Transverse colon (tissue), 4 donors: Measurements from ENCODE around the gene CDKAL1. TPM values are rescaled to one million over a fixed set of nuclear protein-coding genes. Genes with fewer than 3 reads are reported as not detected.

Experiments used
- DNase-seq: peaks from one replicate; pipeline ENCODE4 v3.0.0-alpha.2; 2019
- H3K27ac ChIP-seq, 4 donors: fragments of 200-600 bp; sonication (generic); 2 replicates each; pipeline ENCODE4 v1.5.1; 2016 to 2018; ENCODE audit warnings: inconsistent platforms in 4 of 4
- H3K27me3 ChIP-seq: fragments of 200-600 bp; sonication (generic); 2 replicates; pipeline ENCODE4 v1.5.1; 2017; ENCODE audit warnings: inconsistent platforms
- H3K36me3 ChIP-seq, 4 donors: fragments of 200-600 bp; sonication (generic); 2 replicates each; pipeline ENCODE4 v1.5.1; 2017 to 2019; ENCODE audit warnings: inconsistent platforms in 4 of 4
- H3K4me1 ChIP-seq, 4 donors: fragments of 200-600 bp; sonication (generic); 2 replicates each; pipeline ENCODE4 v1.5.1; 2017 to 2020; ENCODE audit warnings: inconsistent platforms in 4 of 4
- H3K4me3 ChIP-seq, 4 donors: fragments of 200-600 bp; sonication (generic); 1 replicate in 1 of 4; 2 replicates in 3 of 4; pipeline versions ENCODE4 v1.5.1 to v1.6.1; 2017 to 2019; ENCODE audit warnings: inconsistent platforms in 4 of 4
- H3K9me3 ChIP-seq, 2 donors: fragments of 200-600 bp; sonication (generic); 2 replicates each; pipeline ENCODE4 v1.5.1; 2017 to 2019; ENCODE audit warnings: inconsistent platforms in 2 of 2
- EP300 ChIP-seq: sonication (generic); formaldehyde crosslinking; IDR thresholded peaks from one replicate; pipeline ENCODE4 v1.6.1; 2017; ENCODE audit warnings: antibody characterized with exemption, low read depth
- POLR2A ChIP-seq: fragments of 450-650 bp; IDR thresholded peaks from one replicate; pipeline ENCODE4 v1.6.1; 2016; ENCODE audit warnings: antibody characterized with exemption, mild to moderate bottlenecking, moderate library complexity
- POLR2AphosphoS5 ChIP-seq, 3 donors: sonication (generic); formaldehyde crosslinking; IDR thresholded peaks; one replicate each; pipeline ENCODE4 v1.6.1; 2016; ENCODE audit warnings: antibody characterized with exemption in 3 of 3
- WGBS, 2 donors: methylation state at CpG; one replicate each; pipeline ENCODE4 v1.1.5; 2018; ENCODE audit warnings: low coverage in 1 of 2; 5-methylcytosine and 5-hydroxymethylcytosine counted together
- in situ Hi-C, 4 donors: fragments of 200-750 bp; cut with MboI; loops; one replicate each; pipeline versions ENCODE4 v1.15.0 to v1.15.1; 2017; ENCODE audit warnings: low sequenced_read_pairs in 3 of 4, low pct_ligation_motif_present in 1 of 4, low pct_unique_long_range_greater_than_20kb in 1 of 4
- intact Hi-C: fragments of 100-400 bp; cut with DNase I; formaldehyde crosslinking; loops from one replicate; pipeline ENCODE4 v1.15.1; 2023; ENCODE audit warnings: low total_unique reads
- total RNA-seq, 4 donors: library from RNA; depleted of rRNA; stranded (reverse); fragments of >200 nt; gene quantifications; one replicate each; pipeline ENCODE4 v1.1.0, GENCODE V29; 2016
- TF ChIP-seq, protein P1 (sequence below), 5 experiments: fragments of 200-600 bp in 3 of 5; fragments of 450-650 bp in 2 of 5; sonication (generic) in 3 of 5; IDR thresholded peaks; 1 replicate in 2 of 5; 2 replicates in 3 of 5; pipeline ENCODE4 v1.5.1; 2016 to 2017; ENCODE audit warnings: antibody characterized with exemption in 5 of 5, inconsistent platforms in 3 of 5, mild to moderate bottlenecking in 2 of 5, moderate library complexity in 1 of 5

The CDKAL1 gene
- total RNA-seq, 4 donors from 2014 or later = 4.8 to 21.7 (median 12.5) TPM

DNA sequence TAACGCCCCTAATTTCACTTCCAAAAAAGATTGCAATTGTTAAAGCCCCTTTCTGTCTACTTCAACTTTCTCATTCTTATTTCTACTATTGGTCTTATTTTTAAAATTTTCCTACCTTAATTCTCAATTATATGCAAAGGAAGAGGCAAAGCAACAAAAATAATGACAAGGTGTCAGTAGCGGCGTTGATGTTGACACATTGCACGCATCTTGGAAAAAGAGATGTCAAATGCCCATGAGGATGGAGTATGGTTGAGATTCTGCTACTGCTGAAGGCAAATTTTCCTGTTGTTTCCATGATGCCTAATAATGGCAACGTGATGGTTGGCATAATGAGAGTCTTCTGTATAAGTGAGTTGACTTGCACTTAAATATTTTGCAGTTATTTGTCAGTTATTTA, 258.9 kb downstream of the CDKAL1 start:
- Histone ChIP-seq H3K27ac (no peak overlapping the region), H3K4me1 (no peaks in the 10 kb centered on the region), H3K9me3 (no peaks in the 10 kb centered on the region), H3K36me3 (no peaks in the 10 kb centered on the region), H3K4me3 (no peak overlapping the region), H3K27me3 (no peaks in the 10 kb centered on the region)
- intact Hi-C loops (no loop called here), in situ Hi-C loops (no loop called here)
- DNase-seq = no peak
- WGBS, 2 donors = 77 to 78% methylated on average over 5 of the region's 5 CpGs
- TF ChIP-seq POLR2AphosphoS5 (IDR thresholded peaks at IDR 0.05) (no peak), POLR2A (no peak), EP300 (no peak)
- TF ChIP-seq, protein P1, sequence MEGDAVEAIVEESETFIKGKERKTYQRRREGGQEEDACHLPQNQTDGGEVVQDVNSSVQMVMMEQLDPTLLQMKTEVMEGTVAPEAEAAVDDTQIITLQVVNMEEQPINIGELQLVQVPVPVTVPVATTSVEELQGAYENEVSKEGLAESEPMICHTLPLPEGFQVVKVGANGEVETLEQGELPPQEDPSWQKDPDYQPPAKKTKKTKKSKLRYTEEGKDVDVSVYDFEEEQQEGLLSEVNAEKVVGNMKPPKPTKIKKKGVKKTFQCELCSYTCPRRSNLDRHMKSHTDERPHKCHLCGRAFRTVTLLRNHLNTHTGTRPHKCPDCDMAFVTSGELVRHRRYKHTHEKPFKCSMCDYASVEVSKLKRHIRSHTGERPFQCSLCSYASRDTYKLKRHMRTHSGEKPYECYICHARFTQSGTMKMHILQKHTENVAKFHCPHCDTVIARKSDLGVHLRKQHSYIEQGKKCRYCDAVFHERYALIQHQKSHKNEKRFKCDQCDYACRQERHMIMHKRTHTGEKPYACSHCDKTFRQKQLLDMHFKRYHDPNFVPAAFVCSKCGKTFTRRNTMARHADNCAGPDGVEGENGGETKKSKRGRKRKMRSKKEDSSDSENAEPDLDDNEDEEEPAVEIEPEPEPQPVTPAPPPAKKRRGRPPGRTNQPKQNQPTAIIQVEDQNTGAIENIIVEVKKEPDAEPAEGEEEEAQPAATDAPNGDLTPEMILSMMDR (IDR thresholded peaks at IDR 0.05) = no peak

DNA sequence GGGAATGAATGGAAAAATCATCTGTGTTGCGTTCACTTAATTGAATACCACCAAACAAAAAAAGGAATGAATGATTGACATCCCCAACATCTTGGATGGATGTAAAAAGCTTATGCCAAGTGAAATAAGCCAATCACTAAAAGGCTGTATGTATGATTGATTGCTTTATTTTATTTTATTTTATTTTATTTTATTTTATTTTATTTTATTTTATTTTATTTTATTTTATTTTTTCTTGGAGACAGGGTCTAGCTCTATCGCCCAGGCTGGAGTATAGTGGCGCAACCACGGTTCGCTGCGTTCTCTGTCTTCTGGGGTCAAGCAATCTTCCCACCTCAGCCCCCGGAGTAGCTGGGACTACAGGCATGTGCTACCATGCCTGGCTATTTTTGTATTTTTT, 263.3 kb downstream of the CDKAL1 start:
- H3K27me3 ChIP-seq = no peaks in the 10 kb centered on the region
- H3K36me3 ChIP-seq = no peaks in the 10 kb centered on the region
- H3K27ac ChIP-seq = no peak overlapping the region
- TF ChIP-seq, protein P1 (IDR thresholded peaks at IDR 0.05) = no peak
- TF ChIP-seq EP300 (no peak), POLR2AphosphoS5 (IDR thresholded peaks at IDR 0.05) (no peak), POLR2A (no peak)
- H3K9me3 ChIP-seq = no peaks in the 10 kb centered on the region
- intact Hi-C loops = no loop called here
- H3K4me3 ChIP-seq = no peak overlapping the region
- in situ Hi-C loops = no loop called here
- no peak for DNase-seq
- 93 to 96% methylated on average over 6 to 7 of the region's 7 CpGs for WGBS, 2 donors
- H3K4me1 ChIP-seq = no peaks in the 10 kb centered on the region

DNA sequence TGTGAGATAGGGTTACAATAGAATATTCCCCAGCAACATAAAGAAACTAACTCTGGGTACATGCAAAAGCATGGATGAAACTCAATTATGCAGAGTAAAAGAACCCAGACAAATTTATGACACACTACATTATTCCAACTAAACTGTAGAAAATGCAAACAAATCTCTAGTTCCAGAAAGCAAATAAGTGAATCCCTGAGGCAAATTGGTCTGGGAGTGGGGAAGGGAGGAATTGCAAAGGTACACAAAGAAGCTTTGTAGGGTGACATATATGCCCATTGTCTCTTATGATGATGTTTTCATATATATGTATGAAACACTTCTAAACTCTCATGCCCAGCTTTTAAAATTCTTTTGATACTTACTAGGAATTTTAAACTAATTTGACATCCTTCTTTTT, 266.0 kb downstream of the CDKAL1 start:
- H3K27ac ChIP-seq = no peak overlapping the region
- no peak overlapping the region for H3K4me3 ChIP-seq
- DNase-seq = no peak
- no peaks in the 10 kb centered on the region for H3K27me3 ChIP-seq
- in situ Hi-C loops = no loop called here
- intact Hi-C loops = no loop called here
- peaks cover 0 to 8% (median 0%) of the 10 kb centered on the region in 4 donors for H3K4me1 ChIP-seq
- no peaks in the 10 kb centered on the region for H3K36me3 ChIP-seq
- TF ChIP-seq POLR2AphosphoS5 (IDR thresholded peaks at IDR 0.05) = no peak
- no peak for TF ChIP-seq EP300
- H3K9me3 ChIP-seq = no peaks in the 10 kb centered on the region

DNA sequence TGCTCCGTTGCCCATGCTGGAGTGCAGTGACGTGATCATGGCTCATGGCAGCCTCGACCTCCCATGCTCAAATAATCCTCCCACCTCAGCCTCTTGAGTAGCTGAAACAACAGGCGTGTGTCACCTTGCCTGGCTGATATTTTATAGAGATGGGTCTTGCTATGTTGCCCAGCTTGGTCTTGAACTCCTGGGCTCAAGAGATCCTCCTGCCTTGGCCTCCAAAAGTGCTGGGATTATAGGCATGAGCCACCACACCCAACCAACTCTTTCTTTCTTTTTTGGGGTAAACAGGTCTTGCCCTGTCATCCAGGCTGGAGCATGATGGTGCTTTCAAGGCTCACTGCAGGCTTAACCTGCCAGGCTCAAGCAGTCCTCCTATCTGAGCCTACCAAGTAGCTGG, 266.4 kb downstream of the CDKAL1 start:
- no peaks in the 10 kb centered on the region for H3K27me3 ChIP-seq
- H3K4me3 ChIP-seq = no peak overlapping the region
- H3K9me3 ChIP-seq = no peaks in the 10 kb centered on the region
- H3K4me1 ChIP-seq = peaks cover 0 to 8% (median 0%) of the 10 kb centered on the region in 4 donors
- intact Hi-C loops (no loop called here), in situ Hi-C loops (no loop called here)
- no peak for DNase-seq
- H3K27ac ChIP-seq = no peak overlapping the region
- H3K36me3 ChIP-seq = no peaks in the 10 kb centered on the region
- TF ChIP-seq, protein P1 (IDR thresholded peaks at IDR 0.05) = no peak
- TF ChIP-seq POLR2AphosphoS5 (IDR thresholded peaks at IDR 0.05) (no peak), EP300 (no peak), POLR2A (no peak)
- WGBS, 2 donors = 93% methylated on average over 3 to 4 of the region's 4 CpGs

DNA sequence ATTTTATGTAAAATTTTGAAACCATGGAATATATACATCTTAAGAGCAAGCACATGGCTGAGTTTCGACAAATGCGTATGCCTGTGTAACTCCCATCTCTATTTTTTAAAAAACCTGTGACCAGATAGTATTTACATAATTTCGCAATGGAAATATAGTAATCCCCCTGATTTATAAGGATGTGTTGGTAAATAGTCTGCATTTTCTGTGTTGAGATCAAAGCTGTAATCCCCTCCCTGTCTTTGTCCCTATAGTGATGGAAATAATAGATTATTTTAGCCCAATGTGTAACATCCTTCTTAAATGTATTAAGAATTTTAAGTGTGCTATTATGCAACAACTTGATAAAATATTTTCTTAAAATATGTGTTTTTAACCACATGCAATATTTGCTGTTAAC, 267.3 kb downstream of the CDKAL1 start:
- WGBS, 2 donors = 97 to 100% methylated on average over 3 of the region's 3 CpGs
- no peak for DNase-seq
- intact Hi-C loops = no loop called here
- Histone ChIP-seq H3K27ac (no peak overlapping the region), H3K4me1 (peaks cover 0 to 8% (median 0%) of the 10 kb centered on the region in 4 donors), H3K9me3 (no peaks in the 10 kb centered on the region), H3K36me3 (no peaks in the 10 kb centered on the region), H3K27me3 (no peaks in the 10 kb centered on the region), H3K4me3 (no peak overlapping the region)
- TF ChIP-seq POLR2AphosphoS5 (IDR thresholded peaks at IDR 0.05) (no peak), POLR2A (no peak), EP300 (no peak)
- TF ChIP-seq, protein P1 (IDR thresholded peaks at IDR 0.05) = no peak
- in situ Hi-C loops = no loop called here
